ENCODE data around the gene ADAT2. TPM values are rescaled to one million over a fixed set of nuclear protein-coding genes. Genes with fewer than 3 reads are reported as not detected.

ADAT2 gene
- total and polyA plus RNA-seq, 2 of the 8 experiments (the other 6 are each of a cell fraction or from before 2014, with no cell fraction given), result 4.3 to 11.8 TPM

GRCh38 chr6:143450453-143451371 is at the start of gene ADAT2, which contains the start of gene PEX3 (continued):
- TF ChIP-seq HDAC2 (IDR thresholded peaks at IDR 0.05; ENCODE audit: borderline replicate concordance in 1 of 2, low read depth in 2 of 2, low read length in 2 of 2), result 0 out of 4 replicates have a peak, but pooled peaks of 1 of the 2 experiments have one; percentile 36
- TF ChIP-seq NRF1 (IDR thresholded peaks at IDR 0.05; ENCODE audit: low read depth, low read length), result 0 out of 2 replicates have a peak, but pooled peaks have one; percentile 8
- peak; percentile 88; the same call in 1 of the 2 replicates for TF ChIP-seq SP4 (IDR thresholded peaks at IDR 0.05; ENCODE audit: low read length)
- TF ChIP-seq BRCA1 (IDR thresholded peaks at IDR 0.05; ENCODE audit: low read depth, low read length), result no peak
- no peak for TF ChIP-seq BACH1 (IDR thresholded peaks at IDR 0.05; ENCODE audit: low read length)
- 0 out of 2 replicates have a peak, but pooled peaks have one; percentile 76 for TF ChIP-seq TCF12 (IDR thresholded peaks at IDR 0.05; ENCODE audit: low read depth, low read length)
- TF ChIP-seq TAF7 (optimal IDR thresholded peaks at IDR 0.05; ENCODE audit: borderline replicate concordance, low read depth, low read length), result peak; percentile 96
- TF ChIP-seq KDM5A (IDR thresholded peaks at IDR 0.05; ENCODE audit: low read length), result peak; percentile 91
- TF ChIP-seq NANOG (IDR thresholded peaks at IDR 0.05; ENCODE audit: insufficient read depth, low read depth, low read length, poor library complexity, severe bottlenecking), result peak; percentile 25
- peak; percentile 75; the same call in 1 of the 2 replicates for TF ChIP-seq GTF2F1 (IDR thresholded peaks at IDR 0.05; ENCODE audit: borderline replicate concordance, low read depth, low read length)
- TF ChIP-seq RFX5 (IDR thresholded peaks at IDR 0.05; ENCODE audit: borderline replicate concordance, low read depth, low read length), result no peak
- peak; percentile 90 to 95; a peak in 2 of 4 replicates for TF ChIP-seq SIN3A (conservative IDR thresholded peaks at IDR 0.05 in 1 of 2, IDR thresholded peaks at IDR 0.05 in 1 of 2; ENCODE audit: low read depth in 1 of 2, low read length in 2 of 2)
- TF ChIP-seq MAFK (IDR thresholded peaks at IDR 0.05; ENCODE audit: low read depth, low read length), result no peak; the same call in 1 of the 2 replicates
- TF ChIP-seq RBBP5 (IDR thresholded peaks at IDR 0.05; ENCODE audit: borderline replicate concordance, low read depth, low read length), result peak; percentile 92
- TF ChIP-seq RNF2 (IDR thresholded peaks at IDR 0.05; ENCODE audit: borderline replicate concordance, low read depth, low read length, missing control alignments, poor library complexity, severe bottlenecking), result no peak
- TF ChIP-seq CTCF (IDR thresholded peaks at IDR 0.05; ENCODE audit: control extremely low read depth in 1 of 3, insufficient read depth in 1 of 3, low read depth in 1 of 3, low read length in 3 of 3), result no peak
- peak; percentile 93 for TF ChIP-seq GABPA (IDR thresholded peaks at IDR 0.05; ENCODE audit: borderline replicate concordance, insufficient read depth, low read length)
- TF ChIP-seq FOSL1 (IDR thresholded peaks at IDR 0.05; ENCODE audit: insufficient read depth, low read depth, low read length), result no peak
